Middle frontal gyrus (tissue), 1 donor: ENCODE data around the gene LRG1.

ENCODE experiments used
- DNase-seq: peaks from one replicate; pipeline ENCODE4 v3.0.0-alpha.2; 2015; ENCODE audit warnings: low spot score; ENCODE audit errors: extremely low spot score

The LRG1 gene

GRCh38 chr19:4494691-4495064 is 45.2 kb downstream of the LRG1 start:
- DNase-seq = no peak

DNA sequence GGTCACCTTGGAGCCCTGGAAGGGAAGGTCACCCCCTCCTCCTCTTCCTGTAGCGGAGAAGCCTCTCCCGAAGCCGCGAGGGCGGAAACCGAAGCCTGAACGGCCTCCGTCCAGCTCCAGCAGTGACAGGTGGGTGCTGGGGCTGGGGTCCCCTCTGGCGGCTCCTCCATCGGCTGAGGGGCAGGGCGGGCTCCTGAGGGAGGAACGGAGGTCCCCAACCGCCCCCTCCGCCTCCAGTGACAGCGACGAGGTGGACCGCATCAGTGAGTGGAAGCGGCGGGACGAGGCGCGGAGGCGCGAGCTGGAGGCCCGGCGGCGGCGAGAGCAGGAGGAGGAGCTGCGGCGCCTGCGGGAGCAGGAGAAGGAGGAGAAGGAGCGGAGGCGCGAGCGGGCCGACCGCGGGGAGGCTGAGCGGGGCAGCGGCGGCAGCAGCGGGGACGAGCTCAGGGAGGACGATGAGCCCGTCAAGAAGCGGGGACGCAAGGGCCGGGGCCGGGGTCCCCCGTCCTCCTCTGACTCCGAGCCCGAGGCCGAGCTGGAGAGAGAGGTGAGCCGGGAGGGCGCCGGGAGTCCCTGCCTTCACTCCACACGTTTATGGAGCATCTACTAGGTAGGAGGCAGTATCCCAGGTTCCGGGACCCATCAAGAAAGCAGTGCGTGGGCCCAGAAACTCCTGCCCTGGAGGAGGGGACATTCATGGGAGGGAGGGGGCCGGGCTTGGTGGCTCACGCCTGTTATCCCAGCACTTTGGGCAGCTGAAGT is 45.7 kb downstream of the LRG1 start:
- no peak for DNase-seq

- no peak for DNase-seq
Measured at GRCh38 chr19:4493104-4493928, 46.5 kb downstream of the LRG1 start.

DNA sequence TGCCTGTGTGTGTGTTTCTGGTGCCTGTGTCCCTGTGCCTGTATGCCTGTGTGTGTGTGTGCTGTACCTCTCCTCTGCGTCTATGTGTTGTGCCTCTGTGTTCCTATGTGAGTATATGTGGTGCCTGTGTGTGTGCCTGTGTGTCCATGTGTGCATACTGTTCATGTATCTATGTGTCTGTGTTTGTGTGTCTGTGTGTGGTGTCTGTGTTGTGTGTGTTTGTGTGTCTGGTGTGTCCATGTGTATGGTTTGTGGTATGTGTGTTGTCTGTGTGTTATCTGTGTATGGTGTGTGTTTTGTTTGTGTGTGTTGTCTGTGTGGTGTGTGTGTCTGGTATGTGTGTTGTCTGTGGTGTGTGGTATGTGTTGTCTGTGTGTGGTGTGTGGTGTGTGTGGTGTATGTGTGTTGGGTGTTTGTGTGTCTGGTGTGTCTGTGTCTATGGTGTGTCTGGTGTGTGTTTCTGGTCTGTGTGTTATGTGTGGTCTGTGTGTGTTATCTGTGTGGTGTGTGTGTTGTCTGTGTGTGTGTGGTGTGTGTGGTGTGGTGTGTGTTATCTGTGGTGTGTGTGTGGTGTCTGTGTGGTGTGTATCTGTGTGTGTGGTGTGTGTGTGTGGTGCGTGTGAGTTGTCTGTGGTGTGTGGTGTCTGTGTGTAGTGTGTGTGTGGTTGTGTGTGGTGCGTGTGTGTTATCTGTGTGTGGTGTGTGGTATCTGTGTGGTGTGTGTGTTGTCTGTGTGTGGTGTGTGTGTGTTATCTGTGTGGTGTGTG is 47.3 kb downstream of the LRG1 start:
- DNase-seq = no peak

- DNase-seq = no peak
Measured at GRCh38 chr19:4491446-4491845, 48.4 kb downstream of the LRG1 start.

DNA sequence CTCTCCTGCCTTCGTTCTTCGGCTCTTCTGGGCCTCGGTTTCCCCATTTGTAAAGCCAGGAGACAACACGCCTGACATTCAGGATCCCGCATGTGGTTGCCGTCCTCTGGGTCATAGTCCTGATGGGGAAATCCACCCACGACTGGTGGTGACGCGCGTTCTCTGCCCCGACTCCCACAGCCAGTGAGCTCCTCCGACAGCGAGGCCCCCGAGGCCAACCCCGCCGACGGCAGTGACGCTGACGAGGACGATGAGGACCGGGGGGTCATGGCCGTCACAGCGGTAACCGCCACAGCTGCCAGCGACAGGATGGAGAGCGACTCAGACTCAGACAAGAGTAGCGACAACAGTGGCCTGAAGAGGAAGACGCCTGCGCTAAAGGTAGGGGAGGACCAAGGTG is 51.3 kb downstream of the LRG1 start:
- no peak for DNase-seq

- DNase-seq = no peak
Measured at GRCh38 chr19:4487572-4487971, 52.3 kb downstream of the LRG1 start.
